Peyer's patch (tissue), 4 donors: ENCODE results near the gene SNX20. TPM values are rescaled to one million over a fixed set of nuclear protein-coding genes. Genes with fewer than 3 reads are reported as not detected.

Source experiments
- DNase-seq, 3 donors: peaks; one replicate each; pipeline ENCODE4 v3.0.0-alpha.2; 2017 to 2019
- H3K27ac ChIP-seq, 4 donors: fragments of 200-600 bp; sonication (generic); one replicate each; pipeline ENCODE4 v1.5.1; 2016 to 2019
- H3K27me3 ChIP-seq, 2 donors: fragments of 200-600 bp; sonication (generic); one replicate each; pipeline ENCODE4 v1.5.1; 2019
- H3K36me3 ChIP-seq, 3 donors: fragments of 200-600 bp; sonication (generic); one replicate each; pipeline ENCODE4 v1.5.1; 2016 to 2019
- H3K4me1 ChIP-seq, 4 donors: fragments of 200-600 bp; sonication (generic); one replicate each; pipeline ENCODE4 v1.5.1; 2016 to 2019
- H3K4me3 ChIP-seq, 4 donors: fragments of 200-600 bp; sonication (generic); 1 replicate in 3 of 4; 2 replicates in 1 of 4; pipeline ENCODE4 v1.5.1; 2016 to 2019; ENCODE audit warnings: mild to moderate bottlenecking in 1 of 4
- H3K9me3 ChIP-seq, 4 donors: fragments of 200-600 bp; sonication (generic); one replicate each; pipeline ENCODE4 v1.5.1; 2016 to 2019; ENCODE audit warnings: mild to moderate bottlenecking in 1 of 4
- CTCF ChIP-seq, 6 experiments: fragments of 450-650 bp in 4 of 6; fragments of 200-600 bp in 2 of 6; sonication (generic) in 1 of 6; IDR thresholded peaks; one replicate each; pipeline ENCODE4 v1.5.1; 2017 to 2019; ENCODE audit warnings: antibody characterized with exemption in 6 of 6, mild to moderate bottlenecking in 3 of 6, moderate library complexity in 1 of 6
- POLR2A ChIP-seq, 2 donors: fragments of 450-650 bp; IDR thresholded peaks; one replicate each; pipeline ENCODE4 v1.5.1; 2017; ENCODE audit warnings: antibody characterized with exemption in 2 of 2, mild to moderate bottlenecking in 2 of 2, moderate library complexity in 2 of 2
- total RNA-seq, 4 donors: library from RNA; depleted of rRNA; stranded (reverse); fragments of >200 nt; gene quantifications; one replicate each; pipeline ENCODE4 v1.1.0, GENCODE V29; 2016

The SNX20 gene
- total RNA-seq, 4 donors from 2014 or later: 1.3 to 10.7 (median 2.3) TPM

- Histone ChIP-seq H3K4me1 (no peaks in the 10 kb centered on the region), H3K9me3 (no peaks in the 10 kb centered on the region), H3K27me3 (no peaks in the 10 kb centered on the region), H3K36me3 (no peaks in the 10 kb centered on the region), H3K4me3 (no peak overlapping the region), H3K27ac (no peak overlapping the region)
- TF ChIP-seq CTCF (IDR thresholded peaks at IDR 0.05): no peak
- no peak for TF ChIP-seq POLR2A (IDR thresholded peaks at IDR 0.05)
- no peak for DNase-seq
Measured at GRCh38 chr16:50646345-50646744, 34.8 kb downstream of the SNX20 start.

GRCh38 chr16:50645563-50646220 lies 35.4 kb downstream of the SNX20 start:
- Histone ChIP-seq H3K36me3 (no peaks in the 10 kb centered on the region), H3K4me1 (no peaks in the 10 kb centered on the region)
- DNase-seq: no peak

GRCh38 chr16:50644729-50645128 lies 36.4 kb downstream of the SNX20 start:
- peak in 2 of 3 donors; percentile 25 to 55 for DNase-seq
- Histone ChIP-seq H3K9me3 (no peaks in the 10 kb centered on the region), H3K27ac (no peak overlapping the region), H3K27me3 (no peaks in the 10 kb centered on the region), H3K4me1 (no peaks in the 10 kb centered on the region), H3K4me3 (no peak overlapping the region), H3K36me3 (no peaks in the 10 kb centered on the region)
- TF ChIP-seq POLR2A (IDR thresholded peaks at IDR 0.05) (no peak), CTCF (IDR thresholded peaks at IDR 0.05) (peak in 4 of 6 experiments; percentile 9 to 34 (median 31))

More at GRCh38 chr16:50645563-50646220, 35.4 kb downstream of the SNX20 start:
- Histone ChIP-seq H3K4me3 (no peak overlapping the region), H3K27me3 (no peaks in the 10 kb centered on the region), H3K9me3 (no peaks in the 10 kb centered on the region), H3K27ac (no peak overlapping the region)
- no peak for TF ChIP-seq POLR2A (IDR thresholded peaks at IDR 0.05)

GRCh38 chr16:50644245-50644644 lies 36.9 kb downstream of the SNX20 start:
- TF ChIP-seq CTCF (IDR thresholded peaks at IDR 0.05) (no peak), POLR2A (IDR thresholded peaks at IDR 0.05) (no peak)
- Histone ChIP-seq H3K36me3 (no peaks in the 10 kb centered on the region), H3K4me1 (no peaks in the 10 kb centered on the region), H3K27me3 (no peaks in the 10 kb centered on the region), H3K4me3 (no peak overlapping the region), H3K9me3 (no peaks in the 10 kb centered on the region), H3K27ac (no peak overlapping the region)
- no peak for DNase-seq

- Histone ChIP-seq H3K9me3 (no peaks in the 10 kb centered on the region), H3K4me3 (no peak overlapping the region)
Measured at GRCh38 chr16:50643192-50643591, 37.9 kb downstream of the SNX20 start.

More at GRCh38 chr16:50643192-50643591, 37.9 kb downstream of the SNX20 start:
- TF ChIP-seq CTCF (IDR thresholded peaks at IDR 0.05) (no peak), POLR2A (IDR thresholded peaks at IDR 0.05) (no peak)
- Histone ChIP-seq H3K36me3 (no peaks in the 10 kb centered on the region), H3K4me1 (no peaks in the 10 kb centered on the region), H3K27ac (no peak overlapping the region), H3K27me3 (no peaks in the 10 kb centered on the region)
- DNase-seq: no peak
